HG03575 (cell line): ENCODE results near the gene PHACTR4.
"Not testable (repeated sequence)": the region's sequence is repeated elsewhere in the genome, so short reads cannot be mapped to it uniquely, and the experiment has no call there.

Experiments used
- ATAC-seq: cut with Tn5 transposase; IDR thresholded peaks from one replicate; pipeline ENCODE4 v1.9.1; 2021; ENCODE audit not compliant: unreplicated experiment, insufficient number of reproducible peaks, low FRiP score; ENCODE audit errors: extremely low read depth

PHACTR4 gene

GRCh38 chr1:28417926-28418637 lies 48.5 kb downstream of the PHACTR4 start:
- no peak for ATAC-seq

GRCh38 chr1:28421744-28422143 lies 52.2 kb downstream of the PHACTR4 start:
- no peak for ATAC-seq

- ATAC-seq: no peak
These were observed 57.3 kb downstream of the PHACTR4 start for GRCh38 chr1:28426831-28427230.

- ATAC-seq: no peak
These were observed 58.5 kb downstream of the PHACTR4 start for GRCh38 chr1:28428012-28428411.

- ATAC-seq: no peak
These were observed 59.5 kb downstream of the PHACTR4 start for GRCh38 chr1:28428990-28429520.

- no peak for ATAC-seq
These were observed 66.8 kb downstream of the PHACTR4 start for GRCh38 chr1:28436211-28436769.

- no peak for ATAC-seq
These were observed 67.9 kb downstream of the PHACTR4 start for GRCh38 chr1:28437264-28437923.

- no peak for ATAC-seq
These were observed 68.6 kb downstream of the PHACTR4 start for GRCh38 chr1:28437924-28438699.

- ATAC-seq: no peak
These were observed 69.8 kb downstream of the PHACTR4 start for GRCh38 chr1:28439320-28439719.

GRCh38 chr1:28441674-28442073 lies 72.1 kb downstream of the PHACTR4 start:
- no peak for ATAC-seq

- no peak for ATAC-seq
These were observed 74.0 kb downstream of the PHACTR4 start for GRCh38 chr1:28443550-28443949.

GRCh38 chr1:28447679-28448078 lies 78.1 kb downstream of the PHACTR4 start:
- ATAC-seq: no peak

- not testable (repeated sequence) for ATAC-seq
These were observed 78.6 kb downstream of the PHACTR4 start for GRCh38 chr1:28448094-28448611.

GRCh38 chr1:28449904-28450303 lies 80.4 kb downstream of the PHACTR4 start:
- ATAC-seq: no peak

- ATAC-seq: no peak
These were observed 81.0 kb downstream of the PHACTR4 start for GRCh38 chr1:28450561-28450960.

GRCh38 chr1:28451011-28451410 lies 81.5 kb downstream of the PHACTR4 start:
- no peak for ATAC-seq

GRCh38 chr1:28456078-28456477 lies 86.5 kb downstream of the PHACTR4 start:
- ATAC-seq: no peak

- ATAC-seq: no peak
These were observed 88.1 kb downstream of the PHACTR4 start for GRCh38 chr1:28457678-28458077.
